Endodermal cell (in vitro differentiated cells): ENCODE results near the gene PRDM16. TPM values are rescaled to one million over a fixed set of nuclear protein-coding genes. Genes with fewer than 3 reads are reported as not detected.

ENCODE experiments used
- DNase-seq: peaks from one replicate; pipeline ENCODE4 v3.0.0-alpha.2; 2017
- H3K27ac ChIP-seq: 2 replicates; pipeline ENCODE4 v1.5.1; 2013; ENCODE audit warnings: mild to moderate bottlenecking, low read depth, low read length, moderate library complexity
- H3K27me3 ChIP-seq: 2 replicates; pipeline ENCODE4 v1.6.1; 2013; ENCODE audit warnings: mild to moderate bottlenecking, low read length, moderate library complexity; ENCODE audit not compliant: insufficient read depth, control insufficient read depth, poor library complexity, severe bottlenecking
- H3K36me3 ChIP-seq: 2 replicates; pipeline ENCODE4 v1.7.0; 2013; ENCODE audit warnings: mild to moderate bottlenecking, low read length, moderate library complexity; ENCODE audit not compliant: control insufficient read depth, insufficient read depth
- H3K4me1 ChIP-seq: one replicate; pipeline ENCODE4 v1.7.0; 2013; ENCODE audit warnings: low read length; ENCODE audit not compliant: control insufficient read depth, insufficient read depth
- H3K4me3 ChIP-seq: 2 replicates; pipeline ENCODE4 v1.5.1; 2013; ENCODE audit warnings: mild to moderate bottlenecking, low read length, moderate library complexity
- H3K9ac ChIP-seq: 2 replicates; pipeline ENCODE4 v1.6.1; 2013; ENCODE audit warnings: mild to moderate bottlenecking, low read length, moderate library complexity; ENCODE audit not compliant: poor library complexity, severe bottlenecking; ENCODE audit errors: extremely low read depth
- H3K9me3 ChIP-seq: 2 replicates; pipeline ENCODE4 v1.6.1; 2013; ENCODE audit warnings: mild to moderate bottlenecking, low read length, moderate library complexity; ENCODE audit not compliant: control insufficient read depth
- H3K27ac Mint-ChIP-seq: 2 replicates; pipeline ENCODE4 v1.8.0; 2020; ENCODE audit warnings: mixed read lengths
- H3K27me3 Mint-ChIP-seq: 2 replicates; pipeline ENCODE4 v1.8.0; 2021; ENCODE audit warnings: mild to moderate bottlenecking, mixed read lengths; ENCODE audit not compliant: insufficient read depth
- H3K36me3 Mint-ChIP-seq: 2 replicates; pipeline ENCODE4 v1.8.0; 2020; ENCODE audit warnings: low read depth, mixed read lengths
- H3K4me1 Mint-ChIP-seq: 2 replicates; pipeline ENCODE4 v1.8.0; 2020; ENCODE audit warnings: mixed read lengths
- H3K4me3 Mint-ChIP-seq: 2 replicates; pipeline ENCODE4 v1.8.0; 2020; ENCODE audit warnings: mild to moderate bottlenecking, moderate library complexity, mixed read lengths
- H3K9me3 Mint-ChIP-seq: 2 replicates; pipeline ENCODE4 v1.8.0; 2020; ENCODE audit warnings: mild to moderate bottlenecking, mixed read lengths
- CTCF ChIP-seq: fragments of 200-600 bp; sonication (generic); conservative IDR thresholded peaks from 2 replicates; pipeline ENCODE4 v1.5.0; 2021; ENCODE audit warnings: antibody characterized with exemption, mild to moderate bottlenecking
- WGBS, 2 experiments: methylation state at CpG; one replicate each; pipeline versions ENCODE4 v1.1.5 to v1.1.7; 2013; ENCODE audit warnings: missing lambda C conversion rate in 2 of 2, mixed read lengths in 1 of 2; ENCODE audit not compliant: insufficient coverage in 1 of 2, insufficient read length in 1 of 2; 5-methylcytosine and 5-hydroxymethylcytosine counted together
- total RNA-seq, 2 donors: library from RNA; stranded (reverse); fragmentation: NEBNext Ultra II Directional in 1 of 2; extraction: Animal tissue kit (Norgen Biotek cat#: 25700) in 1 of 2; gene quantifications; 2 replicates in 1 of 2; 3 replicates in 1 of 2; pipeline ENCODE4 v1.2.1, GENCODE V29; 2021

The PRDM16 gene
- total RNA-seq, 2 donors from 2014 or later, result 2.1 to 4.0 TPM

GRCh38 chr1:3247521-3248121 is 178.6 kb downstream of the PRDM16 start:
- no peaks in the 10 kb centered on the region for H3K9me3 Mint-ChIP-seq
- H3K9me3 ChIP-seq, result no peaks in the 10 kb centered on the region
- H3K36me3 ChIP-seq, result no peaks in the 10 kb centered on the region
- H3K4me3 Mint-ChIP-seq, result peak overlapping the region; percentile 43
- peak overlapping the region; percentile 98 for H3K27ac ChIP-seq
- TF ChIP-seq CTCF, result no peak
- H3K9ac ChIP-seq, result no peak overlapping the region
- WGBS, 2 experiments, result 30 to 40% methylated on average over 33 to 55 of the region's 55 CpGs
- H3K27ac Mint-ChIP-seq, result no peak overlapping the region
- H3K4me1 ChIP-seq, result peaks cover 8% of the 10 kb centered on the region
- peaks cover 22% of the 10 kb centered on the region for H3K27me3 ChIP-seq
- no peaks in the 10 kb centered on the region for H3K36me3 Mint-ChIP-seq
- peak; percentile 73 for DNase-seq
- H3K4me1 Mint-ChIP-seq, result peaks cover 36% of the 10 kb centered on the region
- H3K27me3 Mint-ChIP-seq, result peaks cover 16% of the 10 kb centered on the region
- H3K4me3 ChIP-seq, result no peak overlapping the region

- H3K9ac ChIP-seq, result no peak overlapping the region
- no peak for DNase-seq
- Mint-ChIP-seq H3K4me1 (peaks cover 36% of the 10 kb centered on the region), H3K36me3 (no peaks in the 10 kb centered on the region), H3K4me3 (peak overlapping the region; percentile 43), H3K9me3 (no peaks in the 10 kb centered on the region), H3K27ac (no peak overlapping the region), H3K27me3 (peaks cover 16% of the 10 kb centered on the region)
- 76 to 83% methylated on average over 20 to 34 of the region's 34 CpGs for WGBS, 2 experiments
- no peaks in the 10 kb centered on the region for H3K36me3 ChIP-seq
- H3K27ac ChIP-seq, result peak overlapping the region; percentile 98
- no peak overlapping the region for H3K4me3 ChIP-seq
- peaks cover 22% of the 10 kb centered on the region for H3K27me3 ChIP-seq
- no peak for TF ChIP-seq CTCF
- H3K4me1 ChIP-seq, result peaks cover 8% of the 10 kb centered on the region
- H3K9me3 ChIP-seq, result no peaks in the 10 kb centered on the region
Observed at GRCh38 chr1:3248155-3249141, 179.4 kb downstream of the PRDM16 start.

- Histone ChIP-seq H3K27me3 (peaks cover 22% of the 10 kb centered on the region), H3K9ac (no peak overlapping the region), H3K36me3 (no peaks in the 10 kb centered on the region), H3K9me3 (no peaks in the 10 kb centered on the region), H3K4me3 (no peak overlapping the region), H3K27ac (peak overlapping the region; percentile 98), H3K4me1 (peaks cover 8% of the 10 kb centered on the region)
- no peaks in the 10 kb centered on the region for H3K36me3 Mint-ChIP-seq
- no peak overlapping the region for H3K27ac Mint-ChIP-seq
- no peak overlapping the region for H3K4me3 Mint-ChIP-seq
- WGBS, 2 experiments, result 80 to 86% methylated on average over 4 to 9 of the region's 9 CpGs
- no peaks in the 10 kb centered on the region for H3K9me3 Mint-ChIP-seq
- H3K4me1 Mint-ChIP-seq, result peaks cover 36% of the 10 kb centered on the region
- TF ChIP-seq CTCF, result no peak
- DNase-seq, result no peak
- H3K27me3 Mint-ChIP-seq, result peaks cover 16% of the 10 kb centered on the region
Observed at GRCh38 chr1:3249231-3249630, 180.2 kb downstream of the PRDM16 start.
